ENCODE data around the gene ATP2A2.
A peak's percentile ranks its signal among the peaks of the same experiment; 100 is the strongest.
"Not testable (repeated sequence)": the region's sequence is repeated elsewhere in the genome, so short reads cannot be mapped to it uniquely, and the experiment has no call there.

ATP2A2 gene

DNA sequence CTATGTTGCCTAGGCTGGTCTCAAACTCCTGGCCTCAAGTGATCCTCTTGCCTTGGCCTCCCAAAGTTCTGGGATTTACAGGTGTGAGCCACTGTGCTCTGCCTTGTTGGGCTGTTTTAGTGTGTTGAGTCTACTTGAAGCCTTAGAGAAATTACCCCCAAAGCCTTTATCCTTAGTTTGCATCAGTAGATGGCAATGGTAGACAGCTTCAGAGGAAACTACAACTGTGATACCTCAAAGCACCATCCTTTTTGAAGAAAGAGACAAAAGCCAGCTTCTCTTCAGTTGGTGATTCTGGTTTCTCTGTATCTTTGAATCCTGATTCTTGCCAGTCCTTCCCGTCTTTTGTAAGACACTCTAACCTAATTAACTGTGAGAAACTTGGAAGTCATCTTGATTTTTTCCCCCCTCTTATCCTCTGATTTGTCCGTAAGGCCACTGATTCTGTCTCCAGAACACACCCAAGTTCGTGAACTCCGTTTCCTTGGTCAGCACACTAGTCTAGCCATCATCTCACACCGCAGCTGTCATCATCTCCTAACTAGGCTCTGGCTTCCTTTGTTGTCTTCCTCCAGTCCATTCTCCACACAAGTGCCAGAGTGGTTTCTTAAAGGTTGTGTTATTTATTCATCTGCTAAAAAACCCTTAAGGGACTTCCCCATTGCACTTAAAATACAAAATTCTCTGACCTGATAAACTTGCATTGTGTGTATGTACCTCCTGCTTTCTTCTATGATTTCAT lies 20.2 kb downstream of the ATP2A2 start:
- no peak for DNase-seq

DNA sequence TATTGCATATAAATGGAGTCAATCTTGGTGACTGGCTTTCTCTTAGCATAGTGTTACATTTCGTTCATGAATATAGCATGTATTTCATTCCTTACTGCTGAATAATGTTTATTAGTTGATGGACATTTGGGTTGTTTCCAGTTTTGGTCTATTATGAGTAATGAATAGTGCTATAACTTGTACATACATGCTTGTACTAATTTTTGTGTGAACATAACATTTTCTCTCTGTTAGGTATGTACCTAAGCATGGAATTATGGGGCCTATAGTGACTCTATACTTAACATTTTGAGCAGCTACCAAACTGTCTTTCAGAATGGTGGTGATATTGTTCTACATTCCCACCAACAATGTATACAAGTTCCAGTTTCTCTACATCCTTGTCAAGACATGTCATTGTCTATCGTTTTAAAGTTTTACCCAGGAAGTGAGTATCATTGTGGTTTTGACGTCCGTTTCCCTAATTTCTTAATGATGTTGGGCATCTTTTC lies 23.1 kb downstream of the ATP2A2 start:
- no peak for DNase-seq

DNA sequence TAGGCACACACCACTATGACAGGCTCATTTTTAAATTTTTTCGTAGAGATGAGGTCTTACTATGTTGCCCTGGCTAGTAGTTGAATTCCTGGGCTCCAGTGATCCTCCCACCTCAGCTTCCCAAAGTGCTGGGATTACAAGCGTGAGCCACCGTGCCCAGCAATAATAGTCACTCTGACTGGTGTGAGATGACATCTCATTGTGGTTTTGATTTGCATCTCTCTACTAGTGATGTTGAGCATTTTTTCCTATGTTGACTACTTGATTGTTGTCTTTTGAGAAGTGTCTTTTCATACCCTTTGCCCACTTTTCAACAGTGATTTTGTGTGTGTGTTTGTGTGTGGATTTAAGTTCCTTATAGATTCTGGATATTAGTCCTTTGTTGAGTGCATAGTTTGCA lies 26.3 kb downstream of the ATP2A2 start:
- no peak for DNase-seq

- no peak for DNase-seq
These were observed 29.7 kb downstream of the ATP2A2 start for GRCh38 chr12:110310763-110311162.

DNA sequence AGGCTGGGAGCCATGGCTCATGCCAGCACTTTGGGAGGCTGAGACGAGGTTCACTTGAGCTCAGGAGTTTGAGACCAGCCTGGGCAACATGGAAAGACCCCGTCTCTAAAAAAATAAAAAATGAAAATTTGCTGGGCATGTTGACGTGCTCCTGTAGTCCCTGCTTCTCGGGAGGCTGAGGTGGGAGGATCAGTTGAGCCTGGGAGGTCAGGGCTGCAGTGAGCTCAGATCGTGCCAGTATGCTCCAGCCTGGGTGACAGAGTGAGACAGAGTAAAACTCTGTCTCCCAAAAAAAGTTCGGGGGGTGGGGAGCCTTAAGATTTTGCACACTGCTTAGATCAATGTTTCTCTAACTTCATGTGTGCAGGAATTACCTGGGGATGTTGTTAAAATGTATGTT lies 30.9 kb downstream of the ATP2A2 start:
- DNase-seq = no peak

GRCh38 chr12:110312581-110313360 lies 31.7 kb downstream of the ATP2A2 start:
- DNase-seq = peak in 1 of 2 donors; percentile 29

- DNase-seq = peak in 1 of 2 donors; percentile 27
These were observed 33.3 kb downstream of the ATP2A2 start for GRCh38 chr12:110314308-110314707.

DNA sequence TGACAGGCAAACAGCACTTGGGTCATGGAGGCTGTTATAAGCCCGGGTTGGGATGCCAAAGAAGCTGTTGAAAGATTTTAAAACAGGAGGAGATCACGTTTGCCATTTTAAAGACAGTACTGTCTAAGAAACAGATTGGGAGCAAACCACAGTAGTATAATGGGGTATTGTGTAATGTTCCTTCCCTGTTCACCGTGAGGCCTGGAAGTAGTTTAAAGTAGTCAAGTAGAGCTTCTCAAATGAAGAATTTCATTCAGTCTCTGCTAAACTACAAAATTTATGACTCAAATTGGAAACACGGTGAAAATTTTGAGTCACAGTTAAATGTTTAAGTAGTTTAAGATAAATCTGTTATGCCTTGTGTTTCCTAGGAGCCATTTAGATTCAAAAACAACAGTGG lies 35.8 kb downstream of the ATP2A2 start:
- peak in 1 of 2 donors; percentile 14 for DNase-seq

DNA sequence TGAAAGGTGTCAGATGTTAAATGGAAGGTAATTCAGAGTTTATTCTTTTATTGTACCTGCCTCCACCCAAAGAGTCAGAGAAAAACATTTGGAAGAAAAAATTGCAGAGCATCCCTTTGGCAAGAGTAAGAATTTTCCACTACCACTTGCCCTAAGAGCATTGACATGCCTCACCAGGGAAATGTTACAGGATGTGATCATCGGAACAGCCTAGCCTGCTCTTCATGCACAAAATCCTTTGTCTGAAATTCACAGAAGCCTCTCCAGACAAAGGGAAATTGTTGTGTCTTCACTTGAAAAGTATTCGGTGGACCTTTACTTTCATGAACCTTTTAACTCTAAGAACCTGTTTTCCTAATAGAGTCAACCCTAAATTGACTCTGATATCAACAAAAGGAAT lies 36.9 kb downstream of the ATP2A2 start:
- DNase-seq = no peak

DNA sequence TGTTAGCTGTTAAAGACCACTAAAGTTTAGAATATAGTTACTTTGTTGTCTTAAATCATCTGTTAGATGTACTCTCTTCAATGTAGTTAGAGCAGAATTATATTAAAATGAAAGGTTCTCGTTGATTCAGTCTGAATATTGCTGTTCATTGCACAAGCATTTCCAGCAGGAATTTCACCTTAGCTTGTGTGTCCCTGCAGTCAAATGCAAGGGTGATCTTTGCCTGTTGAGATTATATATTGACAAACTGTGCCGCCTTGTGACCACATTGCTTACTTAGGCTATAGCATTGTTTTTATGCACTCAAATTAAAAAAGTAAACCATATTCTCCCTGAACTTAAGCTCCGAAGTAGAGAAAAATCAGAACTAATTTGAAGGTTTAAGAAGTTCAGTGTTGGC lies 39.5 kb downstream of the ATP2A2 start:
- DNase-seq = no peak

DNA sequence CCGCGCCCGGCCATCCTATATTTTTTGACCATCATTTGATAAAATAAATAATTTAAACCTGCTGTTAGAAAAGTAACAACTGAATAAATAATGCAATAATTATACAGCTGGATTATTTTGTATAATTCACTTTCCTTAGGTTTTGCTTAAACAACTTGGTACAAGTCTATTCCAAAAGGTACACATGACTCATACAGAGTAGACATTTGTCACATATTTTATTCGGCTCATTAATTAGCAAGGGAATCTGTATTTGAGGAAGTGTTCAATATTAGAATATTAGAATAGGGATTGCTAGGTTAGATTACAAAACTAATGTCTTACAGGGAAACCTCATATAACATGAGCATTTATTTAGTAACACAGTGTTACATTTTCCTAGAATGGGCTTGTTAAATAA lies 48.7 kb downstream of the ATP2A2 start:
- no peak for DNase-seq

DNA sequence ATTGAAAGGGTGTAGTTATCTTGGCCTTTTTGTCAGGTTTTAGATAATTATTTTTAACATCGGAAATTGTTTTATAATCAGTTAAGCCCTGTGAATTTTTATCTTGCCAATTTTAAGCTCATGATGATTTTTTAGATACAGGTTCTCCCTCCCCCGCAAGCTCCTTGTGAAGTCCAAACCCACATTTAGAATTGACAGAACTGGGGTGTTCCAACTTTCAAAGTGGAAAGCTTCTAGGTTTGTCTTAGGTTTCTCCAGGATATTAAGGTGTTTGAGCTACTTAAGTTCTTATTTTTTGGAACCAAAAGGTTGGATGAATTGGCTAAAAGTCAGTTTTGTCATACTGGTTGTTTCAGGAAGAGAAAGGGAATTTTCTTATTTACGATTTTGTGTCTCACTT lies 49.1 kb downstream of the ATP2A2 start:
- no peak for DNase-seq

- DNase-seq = no peak
These were observed 49.5 kb downstream of the ATP2A2 start for GRCh38 chr12:110330544-110330943.

DNA sequence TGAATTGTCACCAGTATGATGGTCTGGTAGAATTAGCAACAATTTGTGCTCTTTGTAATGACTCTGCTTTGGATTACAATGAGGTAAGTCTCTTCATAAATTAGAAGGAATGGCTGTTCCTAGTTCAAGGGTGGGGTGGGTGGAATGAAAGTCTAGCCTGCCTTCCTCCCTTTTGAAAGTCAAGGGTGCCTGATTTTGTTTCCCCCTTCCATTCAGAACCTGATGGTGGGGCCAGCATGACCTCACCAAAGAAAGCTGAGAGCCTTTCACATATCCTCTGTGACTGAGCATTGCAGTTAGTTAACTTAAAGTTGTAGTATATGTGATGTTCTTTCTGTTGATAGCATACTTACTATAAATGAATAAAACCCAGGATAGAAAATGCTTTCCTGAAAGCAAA lies 52.2 kb downstream of the ATP2A2 start:
- DNase-seq = no peak

- no peak for DNase-seq
These were observed 54.5 kb downstream of the ATP2A2 start for GRCh38 chr12:110335481-110336045.

GRCh38 chr12:110337912-110338710 lies 57.1 kb downstream of the ATP2A2 start:
- no peak for DNase-seq

DNA sequence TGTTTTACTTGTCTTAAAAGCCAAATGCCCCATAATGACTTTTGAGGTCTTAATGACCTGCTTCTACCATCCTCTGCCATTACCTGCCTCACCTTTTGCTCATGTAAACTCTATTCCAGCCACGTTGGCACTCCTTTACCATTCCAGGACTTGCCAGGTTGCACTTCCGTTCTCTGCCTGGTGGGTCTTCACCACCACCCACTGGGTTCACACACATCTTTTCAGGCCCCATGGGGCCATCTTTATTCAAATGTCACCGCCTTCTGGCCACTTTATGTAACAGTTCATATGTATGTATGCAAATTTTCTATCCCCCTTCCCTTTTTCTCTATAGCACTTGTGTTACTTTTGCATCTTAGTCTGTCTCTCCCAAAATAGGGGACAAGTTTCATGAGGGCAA lies 57.7 kb downstream of the ATP2A2 start:
- no peak for DNase-seq

GRCh38 chr12:110339184-110339952 lies 58.3 kb downstream of the ATP2A2 start:
- no peak for DNase-seq

- DNase-seq = not testable (repeated sequence)
These were observed 59.2 kb downstream of the ATP2A2 start for GRCh38 chr12:110340261-110340660.

- no peak for DNase-seq
These were observed 59.7 kb downstream of the ATP2A2 start for GRCh38 chr12:110340706-110341105.

DNA sequence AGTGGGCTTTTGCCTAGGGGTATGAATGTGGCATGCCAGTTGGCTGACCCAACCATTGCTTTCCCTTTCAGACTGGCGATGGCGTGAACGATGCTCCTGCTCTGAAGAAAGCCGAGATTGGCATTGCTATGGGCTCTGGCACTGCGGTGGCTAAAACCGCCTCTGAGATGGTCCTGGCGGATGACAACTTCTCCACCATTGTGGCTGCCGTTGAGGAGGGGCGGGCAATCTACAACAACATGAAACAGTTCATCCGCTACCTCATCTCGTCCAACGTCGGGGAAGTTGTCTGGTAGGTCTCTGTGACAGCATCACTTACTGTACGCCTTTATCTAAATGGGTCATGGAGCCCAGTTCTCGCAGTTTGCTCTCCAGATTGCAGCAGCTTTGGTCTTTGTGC lies 61.1 kb downstream of the ATP2A2 start:
- DNase-seq = no peak

DNA sequence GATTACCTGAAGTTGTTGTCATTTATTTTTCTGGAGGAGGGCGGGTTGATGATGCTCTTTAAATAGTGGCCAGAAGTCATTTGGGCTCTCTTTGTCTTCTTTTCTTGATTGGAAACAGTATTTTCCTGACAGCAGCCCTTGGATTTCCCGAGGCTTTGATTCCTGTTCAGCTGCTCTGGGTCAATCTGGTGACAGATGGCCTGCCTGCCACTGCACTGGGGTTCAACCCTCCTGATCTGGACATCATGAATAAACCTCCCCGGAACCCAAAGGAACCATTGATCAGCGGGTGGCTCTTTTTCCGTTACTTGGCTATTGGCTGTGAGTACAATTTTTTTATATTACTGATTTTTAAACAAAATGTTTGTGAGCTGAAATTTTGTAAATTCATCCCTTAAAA lies 62.1 kb downstream of the ATP2A2 start:
- no peak for DNase-seq
